Measurements from ENCODE around the gene PQBP1.

- TF ChIP-seq CTCF (IDR thresholded peaks at IDR 0.05) (no peak), POLR2A (IDR thresholded peaks at IDR 0.05) (no peak)
These were observed 50.9 kb downstream of the PQBP1 start for GRCh38 chrX:48948589-48948988.

Measured in thyroid gland (tissue), 4 donors.